Activated naive CD8-positive, alpha-beta T cell treated with anti-CD3 and anti-CD28 coated beads, Interleukin-2, amount 10 ng/mL, durations not matched to agents 7 days and 5 days (primary cell): ENCODE results near the gene BTG4. TPM values are rescaled to one million over a fixed set of nuclear protein-coding genes. Genes with fewer than 3 reads are reported as not detected.
A peak's percentile ranks its signal among the peaks of the same experiment; 100 is the strongest.

Experiments used
- ATAC-seq: fragments of 150-1000 bp; cut with Tn5 transposase; one replicate; pipeline ENCODE4 v1.10.0; 2021; ENCODE audit warnings: low read depth, moderate library complexity
- POLR2A ChIA-PET: fragments of 350-600 bp; sonication (Branson Sonifier 250); formaldehyde crosslinking; loops from one replicate; lab custom pipeline; 2021; ENCODE audit warnings: antibody characterized with exemption; lab: Charles Lee
- DNase-seq: peaks from one replicate; pipeline ENCODE4 v3.0.0; 2021
- H3K27ac Mint-ChIP-seq: one replicate; pipeline ENCODE4 v1.8.0; 2022; ENCODE audit warnings: mild to moderate bottlenecking, mixed read lengths
- H3K27me3 Mint-ChIP-seq: one replicate; pipeline ENCODE4 v1.8.0; 2022; ENCODE audit warnings: mild to moderate bottlenecking, moderate library complexity, mixed read lengths
- H3K36me3 Mint-ChIP-seq: one replicate; pipeline ENCODE4 v1.8.0; 2021; ENCODE audit warnings: mild to moderate bottlenecking, mixed read lengths
- H3K4me1 Mint-ChIP-seq: one replicate; pipeline ENCODE4 v1.8.0; 2021; ENCODE audit warnings: mixed read lengths
- H3K4me3 Mint-ChIP-seq: one replicate; pipeline ENCODE4 v1.8.0; 2022; ENCODE audit warnings: mild to moderate bottlenecking, moderate library complexity, mixed read lengths
- H3K9me3 Mint-ChIP-seq: one replicate; pipeline ENCODE4 v1.8.0; 2021; ENCODE audit warnings: mixed read lengths
- total RNA-seq, 2 experiments: library from RNA; stranded (reverse); gene quantifications; one replicate each; pipeline ENCODE4 v1.2.3, GENCODE V29; 2021

Gene BTG4
- total RNA-seq: under 1 TPM in 1 of 2 experiments, not detected in 1; 0.31 TPM

GRCh38 chr11:111512296-111513239, at the start of gene BTG4:
Gene BTG4, minus strand, starts transcription at chr11:111512386. Its CDS starts 13,610 bp downstream, at chr11:111498776.
- Mint-ChIP-seq H3K36me3 (peaks cover 6% of the 10 kb centered on the region), H3K27me3 (peaks cover 35% of the 10 kb centered on the region), H3K4me1 (peaks cover 21% of the 10 kb centered on the region), H3K9me3 (peaks cover 6% of the 10 kb centered on the region), H3K27ac (peak within 1 kb of the TSS; percentile 88), H3K4me3 (peak within 1 kb of the TSS; percentile 89)
- peak; percentile 62 for DNase-seq
- POLR2A ChIA-PET: interaction anchor here (1.4 to 3.5 kb wide), 4 partner anchors 11 to 28 kb away, joined by 5 to 40 read pairs (median 22); partner anchors contain the start of gene LAYN
- ATAC-seq: peak; percentile 65

DNA sequence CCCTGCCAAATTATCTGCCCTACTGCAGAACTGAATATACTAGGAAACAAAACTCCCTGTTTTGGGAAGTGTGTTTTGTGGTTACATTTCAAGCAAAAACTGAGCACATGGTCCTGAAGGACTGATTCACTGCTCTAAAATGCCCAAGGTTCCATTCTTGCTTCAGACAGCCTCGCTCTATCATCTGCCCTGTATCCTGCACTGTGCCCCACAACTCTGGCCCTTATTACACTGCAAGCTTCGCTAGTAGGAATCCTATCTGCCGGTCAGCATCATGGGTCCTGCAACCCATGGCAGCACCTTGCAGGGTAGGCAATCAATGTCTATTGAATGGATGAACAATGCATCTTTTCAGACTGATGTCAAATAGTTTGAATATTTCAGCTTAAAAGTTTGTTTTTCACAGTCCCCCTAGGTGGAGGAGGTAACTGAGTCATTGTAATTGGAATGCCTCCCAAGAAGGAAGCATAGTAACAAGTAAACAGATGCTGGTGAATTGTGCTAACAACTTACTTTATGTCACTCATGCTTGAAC, 49.7 kb upstream of the BTG4 start:
- Mint-ChIP-seq H3K4me1 (no peaks in the 10 kb centered on the region), H3K27me3 (no peaks in the 10 kb centered on the region), H3K27ac (peak overlapping the region; percentile 32), H3K9me3 (peaks cover under 1% of the 10 kb centered on the region), H3K4me3 (no peak overlapping the region), H3K36me3 (peaks cover 12% of the 10 kb centered on the region)
- DNase-seq (no peak), ATAC-seq (no peak)
- POLR2A ChIA-PET: no interaction called here

- H3K27ac Mint-ChIP-seq: no peak overlapping the region
- ATAC-seq: no peak
- peaks cover 16% of the 10 kb centered on the region for H3K36me3 Mint-ChIP-seq
- H3K4me1 Mint-ChIP-seq: no peaks in the 10 kb centered on the region
- DNase-seq: no peak
- H3K9me3 Mint-ChIP-seq: peaks cover 3% of the 10 kb centered on the region
- H3K4me3 Mint-ChIP-seq: no peak overlapping the region
- POLR2A ChIA-PET: no interaction called here
- H3K27me3 Mint-ChIP-seq: no peaks in the 10 kb centered on the region
Measured at GRCh38 chr11:111561306-111561705, 49.1 kb upstream of the BTG4 start.

DNA sequence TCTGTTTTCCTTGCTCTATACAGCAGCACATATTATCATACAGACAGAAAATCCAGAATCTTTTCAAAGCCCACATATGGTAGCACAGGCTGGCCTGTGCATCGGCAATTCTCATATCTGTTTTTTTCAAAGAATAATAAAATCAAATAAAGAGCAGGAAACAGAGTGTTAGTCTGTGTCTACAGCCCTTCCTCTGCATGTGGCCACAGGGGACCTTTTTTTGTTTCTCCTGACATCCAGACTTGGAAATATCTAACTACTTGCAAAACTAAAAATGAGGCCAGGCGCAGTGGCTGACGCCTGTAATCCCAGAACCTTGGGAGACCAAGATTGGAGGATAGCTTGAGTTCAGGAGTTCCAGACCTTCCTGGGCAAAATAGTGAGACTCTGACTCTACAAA, 48.6 kb upstream of the BTG4 start:
- Mint-ChIP-seq H3K27me3 (no peaks in the 10 kb centered on the region), H3K9me3 (peaks cover 6% of the 10 kb centered on the region), H3K36me3 (peaks cover 21% of the 10 kb centered on the region), H3K4me1 (no peaks in the 10 kb centered on the region), H3K27ac (no peak overlapping the region), H3K4me3 (no peak overlapping the region)
- DNase-seq (no peak), ATAC-seq (no peak)
- POLR2A ChIA-PET: no interaction called here

- ATAC-seq (no peak), DNase-seq (no peak)
- Mint-ChIP-seq H3K4me1 (no peaks in the 10 kb centered on the region), H3K27me3 (no peaks in the 10 kb centered on the region), H3K4me3 (no peak overlapping the region), H3K36me3 (peaks cover 28% of the 10 kb centered on the region), H3K9me3 (peaks cover 7% of the 10 kb centered on the region), H3K27ac (no peak overlapping the region)
- POLR2A ChIA-PET: no interaction called here
Measured at GRCh38 chr11:111559800-111560464, 47.7 kb upstream of the BTG4 start.

GRCh38 chr11:111557425-111558111, 45.4 kb upstream of the BTG4 start:
- POLR2A ChIA-PET: no interaction called here
- no peaks in the 10 kb centered on the region for H3K27me3 Mint-ChIP-seq
- H3K36me3 Mint-ChIP-seq: peaks cover 38% of the 10 kb centered on the region
- DNase-seq (no peak), ATAC-seq (no peak)
- H3K4me1 Mint-ChIP-seq: no peaks in the 10 kb centered on the region
- H3K4me3 Mint-ChIP-seq: no peak overlapping the region
- no peak overlapping the region for H3K27ac Mint-ChIP-seq
- peaks cover 7% of the 10 kb centered on the region for H3K9me3 Mint-ChIP-seq

- Mint-ChIP-seq H3K36me3 (peaks cover 50% of the 10 kb centered on the region), H3K4me3 (no peak overlapping the region)
Measured at GRCh38 chr11:111555255-111555654, 43.1 kb upstream of the BTG4 start.

DNA sequence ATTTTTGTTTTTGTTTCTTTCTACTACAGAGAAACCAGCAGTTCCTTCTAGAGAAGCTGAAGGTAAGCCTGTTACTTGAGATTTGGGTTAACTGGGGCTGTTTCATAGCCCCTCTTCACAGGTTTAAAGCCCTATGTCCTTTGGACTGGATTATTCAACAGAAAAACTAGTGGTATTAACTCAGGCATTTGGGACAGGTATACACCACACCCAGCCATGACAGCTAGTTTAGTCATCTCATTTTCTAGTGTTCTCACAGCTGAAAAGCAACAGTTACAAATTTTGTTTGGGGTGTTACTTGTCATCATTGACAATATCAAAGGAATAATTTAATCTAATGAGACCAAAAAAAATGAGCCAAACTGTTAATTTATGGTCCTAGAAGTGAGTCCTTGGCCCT, 42.3 kb upstream of the BTG4 start:
- POLR2A ChIA-PET: no interaction called here
- Mint-ChIP-seq H3K27ac (no peak overlapping the region), H3K4me1 (no peaks in the 10 kb centered on the region), H3K36me3 (peaks cover 48% of the 10 kb centered on the region), H3K9me3 (peaks cover 7% of the 10 kb centered on the region), H3K4me3 (no peak overlapping the region), H3K27me3 (no peaks in the 10 kb centered on the region)
- DNase-seq: no peak
- no peak for ATAC-seq

More at GRCh38 chr11:111555255-111555654, 43.1 kb upstream of the BTG4 start:
- DNase-seq (no peak), ATAC-seq (no peak)
- Mint-ChIP-seq H3K27ac (no peak overlapping the region), H3K9me3 (peaks cover 7% of the 10 kb centered on the region), H3K4me1 (no peaks in the 10 kb centered on the region), H3K27me3 (no peaks in the 10 kb centered on the region)
- POLR2A ChIA-PET: no interaction called here

DNA sequence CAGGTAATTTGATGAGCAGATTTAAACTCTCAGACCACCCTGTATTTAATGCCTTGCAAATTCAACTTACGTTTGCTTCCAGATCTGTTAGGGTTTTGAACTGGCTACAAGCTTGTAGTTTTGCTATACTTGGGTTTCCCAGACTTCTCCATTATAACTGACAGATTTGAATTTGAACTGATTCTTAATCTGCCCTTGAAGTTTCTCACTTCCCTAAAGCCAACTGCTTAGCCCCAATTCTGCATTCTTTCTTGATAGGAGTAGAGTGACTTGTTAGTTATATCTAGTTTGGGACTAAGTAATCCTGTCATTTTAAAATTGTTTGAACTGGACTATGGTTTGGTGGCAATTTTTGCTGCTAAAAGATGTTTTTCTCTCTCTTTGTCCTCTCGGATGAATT, 38.1 kb upstream of the BTG4 start:
- H3K27ac Mint-ChIP-seq: no peak overlapping the region
- H3K4me1 Mint-ChIP-seq: peaks cover 3% of the 10 kb centered on the region
- no peak for ATAC-seq
- DNase-seq: no peak
- no peak overlapping the region for H3K4me3 Mint-ChIP-seq
- H3K36me3 Mint-ChIP-seq: peaks cover 58% of the 10 kb centered on the region
- POLR2A ChIA-PET: no interaction called here
- peaks cover under 1% of the 10 kb centered on the region for H3K9me3 Mint-ChIP-seq
- H3K27me3 Mint-ChIP-seq: no peaks in the 10 kb centered on the region

- Mint-ChIP-seq H3K9me3 (no peaks in the 10 kb centered on the region), H3K4me1 (peaks cover 5% of the 10 kb centered on the region), H3K27me3 (no peaks in the 10 kb centered on the region), H3K27ac (no peak overlapping the region), H3K4me3 (no peak overlapping the region), H3K36me3 (peaks cover 57% of the 10 kb centered on the region)
- POLR2A ChIA-PET: no interaction called here
- no peak for DNase-seq
- no peak for ATAC-seq
Measured at GRCh38 chr11:111549869-111550203, 37.6 kb upstream of the BTG4 start.

GRCh38 chr11:111549196-111549868, 37.1 kb upstream of the BTG4 start:
- H3K4me1 Mint-ChIP-seq: peaks cover 5% of the 10 kb centered on the region
- POLR2A ChIA-PET: interaction anchor here (0.6 to 1.1 kb wide), 2 partner anchors 10 to 113 kb away, joined by 3 read pairs; no protein-coding TSS in a partner anchor
- no peaks in the 10 kb centered on the region for H3K9me3 Mint-ChIP-seq
- H3K36me3 Mint-ChIP-seq: peaks cover 59% of the 10 kb centered on the region
- DNase-seq (no peak), ATAC-seq (no peak)
- H3K27ac Mint-ChIP-seq: no peak overlapping the region
- H3K4me3 Mint-ChIP-seq: no peak overlapping the region
- peaks cover 2% of the 10 kb centered on the region for H3K27me3 Mint-ChIP-seq

GRCh38 chr11:111548525-111548924, 36.3 kb upstream of the BTG4 start:
- Mint-ChIP-seq H3K9me3 (no peaks in the 10 kb centered on the region), H3K4me1 (peaks cover 8% of the 10 kb centered on the region), H3K36me3 (peaks cover 59% of the 10 kb centered on the region), H3K27ac (no peak overlapping the region), H3K4me3 (no peak overlapping the region), H3K27me3 (peaks cover 2% of the 10 kb centered on the region)
- ATAC-seq (no peak), DNase-seq (no peak)
- POLR2A ChIA-PET: interaction anchor here (0.6 to 1.1 kb wide), 2 partner anchors 10 to 112 kb away, joined by 3 read pairs; no protein-coding TSS in a partner anchor
